ENCODE results near the gene QDPR.

QDPR gene

GRCh38 chr4:17493619-17494018 lies 18.3 kb downstream of the QDPR start:
- DNase-seq (ENCODE audit: extremely low spot score, insufficient read length, low read depth) = no peak
- FAIRE-seq = no peak

- FAIRE-seq (no peak), DNase-seq (ENCODE audit: extremely low spot score, insufficient read length, low read depth) (no peak)
Observed at GRCh38 chr4:17492876-17493275, 19.0 kb downstream of the QDPR start.

- no peak for DNase-seq (ENCODE audit: extremely low spot score, insufficient read length, low read depth)
- FAIRE-seq = no peak
Observed at GRCh38 chr4:17492058-17492741, 19.7 kb downstream of the QDPR start.

- FAIRE-seq (no peak), DNase-seq (ENCODE audit: extremely low spot score, insufficient read length, low read depth) (no peak)
Observed at GRCh38 chr4:17491196-17491595, 20.7 kb downstream of the QDPR start.

- DNase-seq (ENCODE audit: extremely low spot score, insufficient read length, low read depth) (no peak), FAIRE-seq (no peak)
Observed at GRCh38 chr4:17490575-17491059, 21.3 kb downstream of the QDPR start.

- FAIRE-seq = no peak
- no peak for DNase-seq (ENCODE audit: extremely low spot score, insufficient read length, low read depth)
Observed at GRCh38 chr4:17489721-17490120, 22.2 kb downstream of the QDPR start.

- no peak for DNase-seq (ENCODE audit: extremely low spot score, insufficient read length, low read depth)
- FAIRE-seq = no peak
Observed at GRCh38 chr4:17489123-17489522, 22.8 kb downstream of the QDPR start.

- FAIRE-seq = no peak
- DNase-seq (ENCODE audit: extremely low spot score, insufficient read length, low read depth) = no peak
Observed at GRCh38 chr4:17482716-17483115, 29.2 kb downstream of the QDPR start.

- DNase-seq (ENCODE audit: extremely low spot score, insufficient read length, low read depth) (no peak), FAIRE-seq (no peak)
Observed at GRCh38 chr4:17480955-17481354, 30.9 kb downstream of the QDPR start.

GRCh38 chr4:17480210-17480927 lies 31.5 kb downstream of the QDPR start:
- FAIRE-seq (no peak), DNase-seq (ENCODE audit: extremely low spot score, insufficient read length, low read depth) (no peak)

- DNase-seq (ENCODE audit: extremely low spot score, insufficient read length, low read depth) (no peak), FAIRE-seq (no peak)
Observed at GRCh38 chr4:17477774-17478472, 34.0 kb downstream of the QDPR start.

- FAIRE-seq = no peak
- no peak for DNase-seq (ENCODE audit: extremely low spot score, insufficient read length, low read depth)
Observed at GRCh38 chr4:17476853-17477252, 35.0 kb downstream of the QDPR start.

GRCh38 chr4:17475481-17475880 lies 36.4 kb downstream of the QDPR start:
- FAIRE-seq = no peak
- no peak for DNase-seq (ENCODE audit: extremely low spot score, insufficient read length, low read depth)

- no peak for DNase-seq (ENCODE audit: extremely low spot score, insufficient read length, low read depth)
- no peak for FAIRE-seq
Observed at GRCh38 chr4:17469931-17470674, 41.8 kb downstream of the QDPR start.

- no peak for DNase-seq (ENCODE audit: extremely low spot score, insufficient read length, low read depth)
- FAIRE-seq = no peak
Observed at GRCh38 chr4:17468619-17469221, 43.2 kb downstream of the QDPR start.

- FAIRE-seq (no peak), DNase-seq (ENCODE audit: extremely low spot score, insufficient read length, low read depth) (no peak)
Observed at GRCh38 chr4:17463606-17464005, 48.3 kb downstream of the QDPR start.

- FAIRE-seq (no peak), DNase-seq (ENCODE audit: extremely low spot score, insufficient read length, low read depth) (no peak)
Observed at GRCh38 chr4:17450269-17450804, 61.6 kb downstream of the QDPR start.

GRCh38 chr4:17448689-17449088 lies 63.2 kb downstream of the QDPR start:
- no peak for FAIRE-seq

GRCh38 chr4:17447675-17448298 lies 64.1 kb downstream of the QDPR start:
- DNase-seq (ENCODE audit: extremely low spot score, insufficient read length, low read depth) (peak; percentile 26), FAIRE-seq (peak; percentile 87)

More at GRCh38 chr4:17448689-17449088, 63.2 kb downstream of the QDPR start:
- no peak for DNase-seq (ENCODE audit: extremely low spot score, insufficient read length, low read depth)

Data from GM18507 (cell line).